ENCODE data around the gene GALNT16. TPM values are rescaled to one million over a fixed set of nuclear protein-coding genes. Genes with fewer than 3 reads are reported as not detected.

Gene GALNT16
- total RNA-seq, 1 donor from 2014 or later, result 101 TPM

DNA sequence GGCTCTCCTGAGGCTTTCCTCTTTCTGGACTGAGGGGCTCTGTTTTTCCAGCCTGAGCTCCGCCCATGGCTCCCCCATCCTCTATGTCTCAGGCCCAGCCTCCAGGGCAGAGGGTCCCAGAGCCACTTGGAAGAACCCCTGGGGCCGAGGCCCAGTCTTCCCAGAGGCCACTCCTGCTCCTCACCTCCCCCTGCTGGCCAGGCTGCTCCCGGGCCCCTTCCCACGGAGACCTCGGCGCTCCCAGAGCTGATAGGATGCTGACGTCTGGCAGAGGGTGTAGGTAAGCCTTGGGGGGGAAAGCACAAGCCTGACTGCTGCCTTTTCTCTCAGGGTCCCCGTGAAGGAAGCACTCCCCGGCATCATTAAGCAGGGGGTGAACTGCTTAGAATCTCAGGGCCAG is 86.8 kb downstream of the GALNT16 start:
- peak; percentile 54 for DNase-seq

DNA sequence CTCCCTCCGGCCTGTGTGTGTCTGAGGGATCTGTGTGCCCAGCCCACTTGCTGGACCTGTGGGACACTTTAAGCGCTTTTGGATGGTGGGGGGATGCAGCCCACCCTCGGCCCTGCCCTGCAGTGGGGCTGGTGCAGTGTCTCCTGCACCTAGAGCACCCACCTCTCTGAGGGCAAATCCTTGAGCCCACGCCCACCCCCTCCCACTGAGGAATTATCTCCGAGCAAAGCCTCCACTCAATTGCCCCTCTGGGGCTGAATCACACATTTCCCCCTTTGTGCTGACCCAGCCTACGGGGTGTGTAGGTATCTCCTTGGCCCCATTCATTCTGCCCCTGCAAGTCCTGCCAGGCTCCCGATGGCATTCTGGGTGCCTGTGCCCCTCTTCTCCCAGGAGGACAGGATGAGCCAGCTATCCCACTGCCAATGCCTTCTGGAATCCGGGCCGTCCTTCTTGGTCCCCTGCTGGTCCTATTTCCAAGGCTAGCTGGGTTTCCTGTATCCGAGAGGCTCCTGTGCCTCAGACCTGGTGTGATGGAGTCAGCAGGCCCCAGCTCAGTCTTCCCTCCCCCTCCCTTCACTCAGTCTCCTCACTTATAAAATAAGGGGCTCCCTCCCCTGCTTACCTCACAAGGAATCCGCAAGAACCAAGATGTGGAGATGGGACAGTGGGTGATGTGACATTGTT is 89.3 kb downstream of the GALNT16 start:
- intact Hi-C loops (cut with DNase I), result loop anchor here (5.0 kb wide), 1 partner anchor 97 kb away; no protein-coding TSS in a partner anchor
- ATAC-seq (ENCODE audit: poor library complexity) (no peak), DNase-seq (no peak)

More for the DNA sequence above, 86.8 kb downstream of the GALNT16 start:
- intact Hi-C loops (cut with DNase I), result loop anchor here (5.0 kb wide), 1 partner anchor 94 kb away; no protein-coding TSS in a partner anchor
- ATAC-seq (ENCODE audit: poor library complexity), result no peak

DNA sequence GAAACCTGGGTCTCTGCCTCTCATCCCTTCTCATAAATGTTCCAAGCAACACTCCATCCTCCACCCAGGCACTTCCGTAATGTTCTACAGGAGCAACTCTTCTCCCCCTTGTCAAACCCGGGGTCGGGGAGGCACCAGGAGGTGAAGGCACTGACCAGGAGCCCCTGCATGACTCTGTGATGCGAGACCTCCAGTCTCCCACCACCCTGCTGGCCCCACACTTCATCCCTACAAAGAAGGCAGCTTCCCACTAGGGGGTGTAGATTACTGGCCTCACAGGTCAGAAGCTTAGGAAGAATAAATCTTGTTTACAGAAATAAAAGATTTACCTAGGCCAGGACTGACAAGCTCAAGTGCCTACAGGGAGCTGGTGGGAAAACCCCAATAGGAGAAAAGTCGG is 90.9 kb downstream of the GALNT16 start:
- ATAC-seq (ENCODE audit: poor library complexity), result no peak
- DNase-seq, result no peak
- intact Hi-C loops (cut with DNase I), result no loop called here

DNA sequence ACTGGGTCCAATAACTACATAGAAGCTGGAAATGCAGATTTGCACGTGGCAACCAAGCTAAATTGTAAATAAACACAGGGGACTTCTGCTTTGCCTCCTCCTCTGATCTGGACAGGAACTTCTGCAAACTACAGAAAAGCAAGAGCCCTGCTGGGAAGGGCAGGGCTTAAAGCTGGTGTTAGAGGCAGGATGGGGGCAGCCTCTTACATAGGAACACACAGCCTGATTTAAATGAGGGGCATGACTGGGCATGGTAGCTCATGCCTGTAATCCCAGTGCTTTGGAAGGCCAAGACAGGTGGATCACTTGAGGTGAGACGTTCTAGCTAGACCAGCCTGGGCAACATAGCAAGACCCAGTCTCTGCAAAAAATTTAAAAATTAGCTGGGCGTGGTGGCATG is 91.4 kb downstream of the GALNT16 start:
- no peak for ATAC-seq (ENCODE audit: poor library complexity)
- intact Hi-C loops (cut with DNase I), result no loop called here
- no peak for DNase-seq

DNA sequence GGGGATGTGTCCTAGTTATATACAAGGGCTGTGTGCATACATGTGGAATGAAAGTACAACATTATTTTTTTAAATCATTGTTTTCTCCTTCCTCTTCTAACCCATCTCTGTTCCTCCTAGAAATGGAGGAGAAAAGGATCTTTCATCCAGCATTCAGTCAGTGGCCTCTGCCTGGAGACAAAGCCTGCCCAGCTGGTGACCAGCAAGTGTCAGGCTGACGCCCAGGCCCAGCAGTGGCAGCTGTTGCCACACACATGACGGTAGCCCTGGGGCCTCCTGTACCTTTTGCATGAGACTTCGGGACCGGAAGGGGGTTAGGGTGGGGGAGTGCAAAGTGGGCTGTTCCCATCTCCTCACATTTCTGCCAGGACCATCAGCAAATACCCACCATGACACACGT is 92.0 kb downstream of the GALNT16 start:
- intact Hi-C loops (cut with DNase I), result no loop called here
- DNase-seq (no peak), ATAC-seq (ENCODE audit: poor library complexity) (no peak)

DNA sequence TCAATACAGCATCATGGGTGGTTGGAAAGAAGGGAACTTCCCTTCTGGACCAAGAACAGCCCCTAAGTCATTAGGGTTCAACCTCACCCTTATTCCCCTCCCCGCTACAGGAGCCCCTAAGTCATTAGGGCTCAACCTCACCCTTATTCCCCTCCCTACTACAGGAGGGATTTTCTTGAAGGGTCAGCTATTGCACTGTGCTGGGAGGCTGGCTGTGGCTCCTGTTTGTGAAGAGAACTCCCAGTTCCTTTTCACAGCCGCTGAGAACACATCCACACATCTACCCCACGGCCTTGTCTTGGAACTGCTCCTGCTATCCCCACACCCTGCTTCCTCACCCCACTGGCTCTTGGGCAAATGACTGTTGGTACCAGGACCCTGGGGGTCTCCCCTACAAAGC is 93.2 kb downstream of the GALNT16 start:
- intact Hi-C loops (cut with DNase I), result no loop called here
- DNase-seq (no peak), ATAC-seq (ENCODE audit: poor library complexity) (no peak)

DNA sequence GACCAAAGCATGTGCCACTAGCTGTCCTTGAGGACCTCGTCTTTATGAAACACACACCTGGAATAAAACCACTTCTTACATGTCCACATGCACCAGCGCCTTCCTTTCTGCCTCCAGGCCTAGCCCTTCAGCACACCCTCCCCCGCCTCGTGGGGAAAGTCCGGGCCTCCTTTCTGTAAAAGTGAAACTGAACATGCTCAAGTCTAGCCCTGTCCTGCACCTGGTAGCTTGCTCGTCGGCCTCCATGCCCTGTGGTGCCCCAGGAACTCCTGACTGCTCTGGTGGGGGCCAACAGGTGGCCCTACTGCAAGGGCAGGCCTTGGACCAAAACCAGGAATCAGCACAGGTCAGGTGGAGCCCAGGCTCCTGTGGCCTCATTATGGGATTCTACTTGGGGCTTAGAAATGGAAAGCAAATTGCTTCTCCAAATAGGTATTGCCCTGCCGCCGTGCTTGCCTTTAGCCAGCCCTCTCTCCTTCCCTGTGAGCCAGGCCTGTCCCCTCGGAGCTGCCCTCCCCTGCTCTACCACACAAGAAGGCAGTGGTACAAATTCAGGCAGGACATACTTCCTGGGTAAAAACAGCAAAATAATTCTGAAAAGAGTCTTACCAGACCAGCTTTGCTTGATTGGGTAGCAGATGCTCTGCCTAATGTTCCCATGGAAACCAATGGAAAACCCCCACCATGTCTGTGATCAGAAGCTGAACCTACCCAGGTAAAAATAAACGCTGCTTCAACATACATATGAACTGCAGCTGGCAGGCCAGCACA is 94.6 kb downstream of the GALNT16 start:
- ATAC-seq (ENCODE audit: poor library complexity), result no peak
- intact Hi-C loops (cut with DNase I), result no loop called here
- no peak for DNase-seq

DNA sequence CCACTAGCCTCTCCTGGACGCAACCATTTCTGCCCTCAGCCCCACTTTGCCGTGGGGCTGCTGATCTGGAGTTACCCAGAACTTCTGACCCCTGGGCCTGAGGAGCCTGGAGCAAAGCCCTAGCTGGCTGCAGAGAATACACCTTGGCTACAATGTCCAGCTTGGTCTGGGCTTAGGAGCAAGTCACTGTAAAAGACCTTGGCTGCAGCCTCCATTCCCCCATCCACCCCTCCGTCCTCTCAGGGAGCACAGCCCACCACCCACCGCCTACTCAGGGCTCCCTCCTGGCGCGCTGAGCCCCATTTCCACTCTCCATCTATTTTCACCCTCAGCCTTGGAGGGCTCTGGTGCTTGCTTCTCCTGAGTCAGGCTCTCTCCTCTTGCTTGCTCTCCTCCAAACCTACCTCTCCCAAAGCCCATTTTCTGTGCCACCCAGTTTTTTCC is 95.2 kb downstream of the GALNT16 start:
- no peak for ATAC-seq (ENCODE audit: poor library complexity)
- intact Hi-C loops (cut with DNase I), result no loop called here
- no peak for DNase-seq

DNA sequence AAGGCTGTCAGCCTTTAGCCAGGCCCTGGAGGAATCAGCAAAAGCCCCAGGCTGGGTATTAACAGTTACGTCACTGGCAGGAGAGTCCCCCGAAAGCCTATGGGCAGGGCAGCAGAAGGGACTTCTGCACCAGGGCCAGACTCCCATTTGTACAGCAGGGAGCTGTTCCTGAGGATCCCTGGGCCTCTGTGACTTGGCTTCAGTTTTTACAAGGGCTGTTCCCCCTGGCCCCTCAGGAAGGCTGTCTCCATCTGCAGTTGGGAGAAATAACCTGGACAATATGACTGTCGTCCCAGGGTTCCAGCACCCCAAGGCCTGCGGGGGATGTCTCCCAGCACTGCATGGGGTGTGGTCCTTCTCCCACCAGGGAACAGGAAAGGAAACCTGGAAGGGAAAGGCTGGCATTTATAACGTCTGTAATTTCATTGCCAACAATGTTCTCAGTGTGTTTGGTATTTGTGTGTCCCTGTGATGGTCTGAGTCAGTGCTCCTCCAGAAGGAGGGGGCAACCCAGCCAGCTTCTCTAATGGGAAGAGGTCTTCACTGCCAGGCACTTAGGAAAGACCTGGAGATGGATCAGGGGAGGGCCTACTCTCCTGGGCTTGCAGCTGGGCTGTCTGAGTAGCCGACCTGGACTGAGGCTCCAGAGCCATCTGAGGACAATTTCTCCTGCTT is 95.8 kb downstream of the GALNT16 start:
- peak; percentile 55 for ATAC-seq (ENCODE audit: poor library complexity)

DNA sequence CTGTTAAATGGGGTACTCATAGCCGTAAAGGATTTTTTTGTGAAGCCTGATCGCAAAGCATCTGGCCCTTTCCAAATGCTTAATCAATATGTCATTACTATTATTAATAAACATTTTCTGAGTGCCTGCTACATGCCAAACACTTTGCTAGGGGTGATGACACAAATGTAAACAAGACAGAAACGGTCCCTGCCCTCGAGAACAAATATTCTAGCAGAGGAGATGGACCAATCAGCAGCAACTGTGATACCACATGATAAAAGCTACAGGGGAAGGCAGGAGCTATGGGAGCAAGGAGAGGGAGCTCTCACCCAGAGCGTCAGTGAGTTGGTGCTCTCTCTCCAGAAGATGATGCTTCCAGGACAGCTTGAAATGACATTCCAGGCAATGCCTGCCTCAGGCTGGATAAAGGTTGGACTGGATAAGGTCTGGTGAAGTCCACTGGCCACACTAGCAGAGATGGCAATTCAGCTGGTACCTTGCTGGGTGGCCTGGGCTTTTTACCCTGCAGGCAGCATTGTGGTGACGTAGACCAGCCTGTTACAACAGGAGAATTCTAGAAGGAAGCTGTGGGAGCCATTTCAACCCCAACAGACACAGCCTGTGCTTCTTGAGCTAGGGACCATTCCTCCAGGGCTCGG is 97.1 kb downstream of the GALNT16 start:
- ATAC-seq (ENCODE audit: poor library complexity) (no peak), DNase-seq (no peak)
- intact Hi-C loops (cut with DNase I), result no loop called here

More for the DNA sequence above, 95.8 kb downstream of the GALNT16 start:
- DNase-seq, result no peak
- intact Hi-C loops (cut with DNase I), result no loop called here

DNA sequence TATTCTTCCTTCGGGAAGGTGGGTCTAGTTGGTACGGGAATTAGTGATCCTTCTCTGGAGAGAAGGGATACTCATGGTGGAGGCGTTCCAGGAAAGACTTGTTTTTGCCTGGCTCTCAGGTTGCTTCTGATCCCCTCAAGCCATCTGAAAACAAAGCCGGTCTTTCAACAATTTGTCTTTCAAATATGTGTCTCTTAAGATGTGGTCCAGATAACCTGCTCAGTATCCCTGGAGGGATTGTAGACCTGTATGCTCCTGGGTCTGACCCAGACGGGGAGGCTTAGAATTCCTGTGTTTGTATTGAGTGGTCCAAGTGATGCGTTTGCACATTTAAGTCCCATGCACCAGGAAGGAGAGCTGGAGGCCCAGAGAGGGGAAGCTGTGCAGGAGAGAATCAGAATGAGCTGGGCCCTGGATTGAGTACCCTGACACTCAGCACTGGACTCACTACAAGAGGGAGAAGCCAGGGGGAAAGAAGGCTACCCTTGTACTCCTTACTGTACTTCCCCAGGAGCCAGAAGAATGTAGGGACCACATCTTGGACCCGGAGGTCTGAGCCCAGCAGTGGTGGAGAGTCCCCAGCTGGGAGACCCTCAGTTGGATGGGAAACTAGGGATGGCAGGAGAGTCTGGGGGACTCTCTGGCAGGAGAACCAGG is 97.7 kb downstream of the GALNT16 start:
- intact Hi-C loops (cut with DNase I), result no loop called here
- ATAC-seq (ENCODE audit: poor library complexity) (no peak), DNase-seq (no peak)

DNA sequence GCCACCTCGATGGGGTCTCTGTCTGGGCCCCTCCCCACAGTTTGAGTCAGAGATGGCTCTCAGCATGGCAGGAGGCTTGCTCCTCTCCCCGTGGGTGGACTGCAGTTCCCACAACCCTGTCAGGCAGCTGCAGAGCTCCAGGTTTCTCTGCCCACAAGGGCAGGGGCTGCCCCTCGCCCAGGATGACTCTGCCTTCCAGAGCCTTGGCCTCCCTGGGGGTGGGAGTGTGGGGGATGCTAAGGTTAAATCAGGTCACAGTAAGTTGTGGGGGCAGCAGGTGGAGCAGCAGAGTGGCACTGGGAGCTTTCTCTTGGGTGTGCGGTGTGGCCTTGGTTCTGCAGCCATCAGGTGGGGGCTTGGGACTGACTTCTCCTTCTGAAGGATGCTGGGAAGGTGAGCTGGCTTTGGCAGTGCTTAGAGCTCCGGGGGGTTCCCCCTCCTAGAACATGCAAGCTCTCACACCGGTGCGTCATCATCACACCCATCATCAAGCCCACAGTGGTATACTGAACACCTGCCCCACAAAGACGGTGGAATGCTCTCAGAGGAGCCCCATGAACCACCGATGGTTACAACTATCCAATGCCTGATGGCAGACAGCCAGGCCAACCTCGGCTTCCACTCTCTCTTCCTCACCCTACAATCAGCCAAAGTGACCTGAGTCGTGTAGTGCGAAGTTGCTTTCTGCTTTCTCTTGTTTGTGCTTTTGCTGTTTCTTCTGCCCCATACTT is 98.4 kb downstream of the GALNT16 start:
- DNase-seq (no peak), ATAC-seq (ENCODE audit: poor library complexity) (no peak)
- intact Hi-C loops (cut with DNase I), result no loop called here

DNA sequence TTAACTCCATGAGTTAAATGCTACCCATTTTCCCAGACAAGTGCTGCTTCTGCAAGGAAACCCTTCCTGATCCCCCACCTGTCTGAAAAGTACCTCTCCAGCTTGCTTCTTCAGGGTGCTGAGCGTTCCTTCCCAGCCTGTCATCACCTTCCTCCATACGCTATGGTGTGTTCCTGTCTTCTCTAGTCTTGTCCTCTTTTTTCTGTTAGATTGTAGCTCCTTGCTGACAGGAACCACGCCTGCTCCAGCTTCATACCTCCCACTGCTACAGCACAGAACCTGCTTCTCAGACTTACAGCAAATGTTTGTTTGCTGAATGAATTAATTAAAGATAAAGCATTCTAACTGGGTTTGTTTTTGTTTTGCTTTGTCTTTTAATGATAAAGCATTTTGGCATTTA is 99.0 kb downstream of the GALNT16 start:
- intact Hi-C loops (cut with DNase I), result no loop called here
- no peak for ATAC-seq (ENCODE audit: poor library complexity)

DNA sequence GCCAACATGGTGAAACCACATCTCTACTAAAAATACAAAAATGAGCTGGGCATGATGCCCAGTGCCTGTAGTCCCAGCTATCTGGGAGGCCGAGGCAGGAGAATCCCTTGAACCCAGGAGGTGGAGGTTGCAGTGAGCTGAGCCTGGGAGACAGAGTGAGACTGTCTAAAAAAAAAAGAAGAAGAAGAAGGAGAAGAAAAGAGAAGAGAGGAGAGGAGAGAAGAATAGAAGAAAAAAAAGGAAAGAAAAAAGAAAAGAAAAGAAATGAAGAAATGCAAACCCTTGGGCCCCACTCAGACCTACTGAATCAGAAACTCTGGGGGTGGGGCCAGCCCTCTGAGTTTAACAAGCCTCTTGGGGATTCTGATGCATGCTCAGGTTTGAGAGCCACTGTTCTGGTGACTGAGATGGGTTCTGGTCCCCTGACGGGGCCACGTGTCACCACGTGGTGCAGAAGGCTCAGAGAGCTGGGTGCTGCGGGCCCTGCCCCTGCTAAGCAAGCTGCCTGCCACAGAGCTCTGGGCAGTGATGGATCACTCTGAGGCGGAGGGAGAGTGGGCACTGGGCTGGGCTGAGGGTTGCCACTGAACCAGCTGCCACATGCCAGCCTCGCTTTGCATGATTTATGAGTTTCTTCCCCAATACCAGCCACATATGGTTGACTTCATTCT is 100.6 kb downstream of the GALNT16 start:
- DNase-seq (no peak), ATAC-seq (ENCODE audit: poor library complexity) (no peak)
- intact Hi-C loops (cut with DNase I), result loop anchor here (5.0 kb wide), 1 partner anchor 118 kb away; no protein-coding TSS in a partner anchor

More for the DNA sequence above, 99.0 kb downstream of the GALNT16 start:
- DNase-seq, result no peak

DNA sequence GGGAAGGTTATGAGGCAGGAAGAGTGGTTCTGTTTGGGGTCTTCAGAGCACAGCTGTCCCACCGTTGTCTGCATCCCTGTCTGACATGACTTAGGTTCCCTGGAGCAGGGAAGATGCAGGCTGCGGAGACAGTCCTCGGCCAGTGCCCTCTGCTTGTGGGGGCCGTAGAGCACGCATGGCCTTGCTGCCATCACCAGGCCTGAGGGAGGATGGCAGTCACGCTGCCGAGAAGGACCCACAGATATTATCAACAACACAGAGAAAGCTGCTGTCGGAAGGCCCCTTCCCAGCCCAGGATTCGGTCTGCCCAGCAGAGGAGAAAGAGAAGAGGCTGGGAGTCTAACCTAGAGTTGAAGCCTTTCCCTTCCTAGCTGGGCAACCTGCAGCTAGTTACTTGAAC is 103.1 kb downstream of the GALNT16 start:
- ATAC-seq (ENCODE audit: poor library complexity) (peak; percentile 79), DNase-seq (peak; percentile 64)
- intact Hi-C loops (cut with DNase I), result loop anchor here (5.0 kb wide), 1 partner anchor 121 kb away; no protein-coding TSS in a partner anchor

DNA sequence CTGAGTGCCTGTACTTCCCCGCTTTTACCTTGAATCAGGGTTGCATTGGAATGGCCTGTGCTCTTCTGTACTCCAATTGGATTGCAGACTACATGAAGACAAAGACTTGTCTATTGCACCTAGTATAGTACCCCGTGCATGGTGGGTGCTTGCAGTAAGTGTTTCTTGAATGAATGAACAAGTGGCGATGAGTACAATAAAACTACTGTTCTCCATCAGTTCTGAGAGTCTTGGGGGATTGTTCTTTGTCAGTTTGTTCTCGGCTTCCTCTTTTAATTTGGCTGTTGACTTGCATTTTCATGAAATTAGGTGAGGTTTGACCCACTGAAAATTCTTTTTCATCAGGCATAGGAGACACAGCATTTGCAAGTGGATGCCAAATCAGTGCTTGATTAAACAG is 104.0 kb downstream of the GALNT16 start:
- DNase-seq, result no peak
- intact Hi-C loops (cut with DNase I), result loop anchor here (5.0 kb wide), 1 partner anchor 122 kb away; no protein-coding TSS in a partner anchor
- ATAC-seq (ENCODE audit: poor library complexity), result no peak

DNA sequence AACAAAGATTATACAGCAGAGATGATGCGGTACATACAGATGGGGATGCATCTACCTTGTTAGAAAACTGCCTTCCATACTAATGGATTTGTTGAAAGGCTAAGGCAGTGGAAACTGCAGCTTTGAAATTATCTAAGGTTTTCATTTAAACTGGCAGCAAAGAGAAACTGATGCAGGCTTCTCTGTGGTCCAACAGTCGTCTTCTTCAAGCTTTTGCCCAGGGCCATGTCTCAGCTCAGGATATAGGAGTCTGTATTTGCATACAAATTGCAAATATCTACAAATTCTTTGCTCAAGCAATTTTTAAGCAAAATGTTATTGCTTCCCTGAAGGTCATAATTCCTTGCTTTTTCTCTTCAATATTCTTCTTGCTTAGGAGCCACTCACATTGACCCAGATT is 104.4 kb downstream of the GALNT16 start:
- intact Hi-C loops (cut with DNase I), result loop anchor here (5.0 kb wide), 1 partner anchor 122 kb away; no protein-coding TSS in a partner anchor
- DNase-seq (no peak), ATAC-seq (ENCODE audit: poor library complexity) (no peak)

Data from Right ventricle myocardium superior (tissue), 1 donor.